Peyer's patch (tissue), 4 donors: ENCODE results near the gene EDRF1. TPM values are rescaled to one million over a fixed set of nuclear protein-coding genes. Genes with fewer than 3 reads are reported as not detected.

Experiments used
- DNase-seq, 3 donors: peaks; one replicate each; pipeline ENCODE4 v3.0.0-alpha.2; 2017 to 2019
- H3K27ac ChIP-seq, 4 donors: fragments of 200-600 bp; sonication (generic); one replicate each; pipeline ENCODE4 v1.5.1; 2016 to 2019
- H3K27me3 ChIP-seq, 2 donors: fragments of 200-600 bp; sonication (generic); one replicate each; pipeline ENCODE4 v1.5.1; 2019
- H3K36me3 ChIP-seq, 3 donors: fragments of 200-600 bp; sonication (generic); one replicate each; pipeline ENCODE4 v1.5.1; 2016 to 2019
- H3K4me1 ChIP-seq, 4 donors: fragments of 200-600 bp; sonication (generic); one replicate each; pipeline ENCODE4 v1.5.1; 2016 to 2019
- H3K4me3 ChIP-seq, 4 donors: fragments of 200-600 bp; sonication (generic); 1 replicate in 3 of 4; 2 replicates in 1 of 4; pipeline ENCODE4 v1.5.1; 2016 to 2019; ENCODE audit warnings: mild to moderate bottlenecking in 1 of 4
- H3K9me3 ChIP-seq, 4 donors: fragments of 200-600 bp; sonication (generic); one replicate each; pipeline ENCODE4 v1.5.1; 2016 to 2019; ENCODE audit warnings: mild to moderate bottlenecking in 1 of 4
- POLR2A ChIP-seq, 2 donors: fragments of 450-650 bp; IDR thresholded peaks; one replicate each; pipeline ENCODE4 v1.5.1; 2017; ENCODE audit warnings: antibody characterized with exemption in 2 of 2, mild to moderate bottlenecking in 2 of 2, moderate library complexity in 2 of 2
- total RNA-seq, 4 donors: library from RNA; depleted of rRNA; stranded (reverse); fragments of >200 nt; gene quantifications; one replicate each; pipeline ENCODE4 v1.1.0, GENCODE V29; 2016
- TF ChIP-seq, protein P1 (sequence below), 6 experiments: fragments of 450-650 bp in 4 of 6; fragments of 200-600 bp in 2 of 6; sonication (generic) in 1 of 6; IDR thresholded peaks; one replicate each; pipeline ENCODE4 v1.5.1; 2017 to 2019; ENCODE audit warnings: antibody characterized with exemption in 6 of 6, mild to moderate bottlenecking in 3 of 6, moderate library complexity in 1 of 6

Gene EDRF1
- total RNA-seq, 4 donors from 2014 or later: 24.3 to 60.2 (median 36.5) TPM

DNA sequence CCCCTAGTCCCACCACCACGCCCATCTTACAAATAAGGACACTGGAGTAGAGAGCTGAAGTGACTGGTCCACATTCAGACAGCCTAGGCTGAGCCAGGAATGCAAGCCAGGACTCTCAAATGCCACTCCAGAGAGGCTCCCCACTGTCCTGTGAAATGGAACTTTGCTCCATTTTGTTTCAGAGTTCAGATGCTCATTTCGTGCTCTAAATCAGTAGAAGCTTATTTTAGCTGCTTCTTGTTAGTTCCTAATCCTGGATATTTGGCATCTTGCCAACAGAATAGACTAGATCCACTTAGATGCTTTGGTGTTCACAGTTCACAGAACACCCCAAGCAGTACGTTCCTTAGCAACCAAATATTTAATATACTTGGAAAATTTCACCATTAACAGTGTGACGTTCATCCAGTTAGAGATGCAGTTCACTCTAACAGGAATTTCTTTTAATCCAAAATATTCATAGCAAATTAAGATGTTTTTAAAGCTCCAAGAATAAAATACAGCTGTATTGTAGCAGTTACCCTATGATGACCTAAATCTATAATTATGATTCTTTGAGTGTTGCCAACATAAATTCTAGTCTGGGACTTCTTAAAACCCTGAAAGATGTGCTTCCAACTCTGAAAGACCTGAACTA, 48.8 kb downstream of the EDRF1 start:
- no peaks in the 10 kb centered on the region for H3K9me3 ChIP-seq

DNA sequence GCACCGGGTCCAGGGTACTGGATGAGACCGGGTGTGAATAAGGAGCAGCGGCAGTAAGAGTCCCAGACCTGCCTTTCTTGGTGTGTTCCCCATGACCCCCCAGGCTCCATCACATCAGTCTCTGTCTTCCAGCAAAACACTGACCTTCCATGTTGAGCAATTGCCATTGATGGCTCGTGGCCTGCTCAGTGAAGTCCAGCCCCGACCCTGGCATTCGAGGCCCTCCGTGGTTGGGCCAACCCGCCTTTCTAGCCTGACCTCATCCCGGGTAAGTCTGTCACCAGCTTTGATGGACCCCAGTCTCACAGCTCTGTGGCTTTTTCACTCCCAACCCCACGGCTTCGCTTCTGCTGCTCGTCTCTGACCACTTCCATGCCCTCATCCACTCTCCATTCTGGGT, 49.7 kb downstream of the EDRF1 start:
- no peaks in the 10 kb centered on the region for H3K27me3 ChIP-seq
- H3K4me1 ChIP-seq: peaks cover 0 to 6% (median 0%) of the 10 kb centered on the region in 4 donors
- H3K36me3 ChIP-seq: peaks cover 0 to 20% (median 0%) of the 10 kb centered on the region in 3 donors
- no peak overlapping the region for H3K4me3 ChIP-seq
- TF ChIP-seq, protein P1, sequence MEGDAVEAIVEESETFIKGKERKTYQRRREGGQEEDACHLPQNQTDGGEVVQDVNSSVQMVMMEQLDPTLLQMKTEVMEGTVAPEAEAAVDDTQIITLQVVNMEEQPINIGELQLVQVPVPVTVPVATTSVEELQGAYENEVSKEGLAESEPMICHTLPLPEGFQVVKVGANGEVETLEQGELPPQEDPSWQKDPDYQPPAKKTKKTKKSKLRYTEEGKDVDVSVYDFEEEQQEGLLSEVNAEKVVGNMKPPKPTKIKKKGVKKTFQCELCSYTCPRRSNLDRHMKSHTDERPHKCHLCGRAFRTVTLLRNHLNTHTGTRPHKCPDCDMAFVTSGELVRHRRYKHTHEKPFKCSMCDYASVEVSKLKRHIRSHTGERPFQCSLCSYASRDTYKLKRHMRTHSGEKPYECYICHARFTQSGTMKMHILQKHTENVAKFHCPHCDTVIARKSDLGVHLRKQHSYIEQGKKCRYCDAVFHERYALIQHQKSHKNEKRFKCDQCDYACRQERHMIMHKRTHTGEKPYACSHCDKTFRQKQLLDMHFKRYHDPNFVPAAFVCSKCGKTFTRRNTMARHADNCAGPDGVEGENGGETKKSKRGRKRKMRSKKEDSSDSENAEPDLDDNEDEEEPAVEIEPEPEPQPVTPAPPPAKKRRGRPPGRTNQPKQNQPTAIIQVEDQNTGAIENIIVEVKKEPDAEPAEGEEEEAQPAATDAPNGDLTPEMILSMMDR (IDR thresholded peaks at IDR 0.05): no peak
- TF ChIP-seq POLR2A (IDR thresholded peaks at IDR 0.05): no peak
- peak overlapping the region in 1 of 4 donors; percentile 39 for H3K27ac ChIP-seq
- no peak for DNase-seq
- H3K9me3 ChIP-seq: no peaks in the 10 kb centered on the region

More for the DNA sequence above, 48.8 kb downstream of the EDRF1 start:
- H3K36me3 ChIP-seq: peaks cover 0 to 28% (median 0%) of the 10 kb centered on the region in 3 donors
- H3K27me3 ChIP-seq: no peaks in the 10 kb centered on the region
- DNase-seq: no peak
- TF ChIP-seq POLR2A (IDR thresholded peaks at IDR 0.05): no peak
- TF ChIP-seq, protein P1 (IDR thresholded peaks at IDR 0.05): no peak
- peaks cover 0 to 6% (median 0%) of the 10 kb centered on the region in 4 donors for H3K4me1 ChIP-seq
- H3K4me3 ChIP-seq: no peak overlapping the region
- peak overlapping the region in 1 of 4 donors; percentile 39 for H3K27ac ChIP-seq

DNA sequence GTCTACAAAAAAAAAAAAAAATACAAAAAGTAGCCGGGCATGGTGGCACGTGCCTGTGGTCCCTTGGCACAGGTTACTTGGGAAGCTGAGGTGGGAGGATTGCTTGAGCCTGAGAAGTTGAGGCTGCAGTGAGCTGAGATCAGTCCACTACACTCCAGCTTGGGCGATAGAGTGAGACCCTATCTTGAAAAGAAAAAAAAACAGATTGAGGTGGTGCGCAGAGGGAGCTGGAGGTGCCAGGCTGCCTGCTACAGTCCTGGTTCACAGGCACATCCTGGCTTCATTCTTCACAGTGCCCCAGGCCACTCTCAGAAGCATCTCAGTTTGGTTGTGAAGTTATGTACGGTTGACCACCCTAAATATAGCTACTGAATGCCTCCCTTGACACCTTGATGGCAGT, 51.3 kb downstream of the EDRF1 start:
- no peak overlapping the region for H3K27ac ChIP-seq
- peaks cover 0 to 6% (median 0%) of the 10 kb centered on the region in 4 donors for H3K4me1 ChIP-seq
- H3K27me3 ChIP-seq: no peaks in the 10 kb centered on the region
- H3K9me3 ChIP-seq: no peaks in the 10 kb centered on the region
- peaks cover 0 to 7% (median 0%) of the 10 kb centered on the region in 3 donors for H3K36me3 ChIP-seq
- H3K4me3 ChIP-seq: no peak overlapping the region
- no peak for DNase-seq
- TF ChIP-seq, protein P1 (IDR thresholded peaks at IDR 0.05): no peak
- no peak for TF ChIP-seq POLR2A (IDR thresholded peaks at IDR 0.05)

DNA sequence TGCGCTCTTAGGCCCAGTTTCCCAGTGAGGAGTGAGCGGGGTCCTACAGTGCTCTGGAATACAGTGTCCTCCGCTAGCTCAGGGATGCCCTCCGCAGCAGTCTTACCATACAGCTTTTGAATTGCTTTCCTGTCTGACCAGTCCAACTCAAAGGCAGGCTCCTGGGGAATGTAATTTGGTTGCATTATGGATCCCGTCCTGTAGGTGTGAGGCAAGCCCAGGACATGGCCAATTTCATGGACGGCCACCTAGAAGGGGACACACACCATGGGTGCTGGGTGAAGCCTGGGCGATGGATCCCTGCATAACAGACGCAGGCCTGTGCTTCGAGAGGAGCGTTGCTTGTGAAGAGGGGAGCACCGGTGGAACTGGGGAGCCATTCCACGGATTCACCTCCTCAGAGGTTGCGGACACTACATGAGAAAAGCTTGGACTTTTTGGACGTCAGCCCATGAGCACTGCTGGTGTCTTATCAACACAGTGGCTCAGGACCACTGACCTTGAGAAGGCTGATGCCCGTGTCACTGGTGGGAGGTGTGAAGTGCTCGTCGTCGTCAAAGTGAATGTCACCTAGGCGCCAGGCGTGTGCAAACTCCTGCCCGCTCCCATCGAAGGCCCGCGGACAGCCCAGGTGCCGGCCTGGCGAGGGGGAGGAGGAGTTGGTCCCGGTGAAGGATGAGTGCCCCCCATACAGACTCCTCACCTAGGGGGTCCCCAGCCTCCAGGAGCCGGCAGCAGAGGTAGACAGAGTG, 52.8 kb downstream of the EDRF1 start:
- no peaks in the 10 kb centered on the region for H3K9me3 ChIP-seq
- H3K36me3 ChIP-seq: no peaks in the 10 kb centered on the region
- H3K27ac ChIP-seq: no peak overlapping the region
- no peak overlapping the region for H3K4me3 ChIP-seq
- TF ChIP-seq, protein P1 (IDR thresholded peaks at IDR 0.05): no peak
- no peak for TF ChIP-seq POLR2A (IDR thresholded peaks at IDR 0.05)
- H3K27me3 ChIP-seq: no peaks in the 10 kb centered on the region
- peaks cover 0 to 6% (median 0%) of the 10 kb centered on the region in 4 donors for H3K4me1 ChIP-seq
- DNase-seq: no peak

DNA sequence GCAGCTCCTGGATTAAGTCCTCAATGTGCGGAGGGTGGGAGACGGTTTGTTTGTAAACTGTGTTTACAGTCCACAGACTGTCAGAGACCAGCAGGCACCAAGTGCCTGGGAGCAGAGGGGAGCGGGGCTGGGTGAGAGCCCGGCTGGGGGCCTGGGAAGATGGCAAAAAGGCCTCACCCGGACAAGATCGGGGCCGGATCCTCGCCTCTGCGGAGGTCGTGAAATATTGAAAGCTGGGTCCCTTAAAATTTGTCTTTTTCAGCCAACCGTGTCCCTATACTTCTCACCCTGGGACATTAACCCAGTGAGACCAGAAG, 53.3 kb downstream of the EDRF1 start:
- Histone ChIP-seq H3K27ac (no peak overlapping the region), H3K36me3 (no peaks in the 10 kb centered on the region), H3K4me1 (peaks cover 0 to 6% (median 0%) of the 10 kb centered on the region in 4 donors), H3K9me3 (no peaks in the 10 kb centered on the region), H3K27me3 (no peaks in the 10 kb centered on the region), H3K4me3 (no peak overlapping the region)
- DNase-seq: no peak
- TF ChIP-seq, protein P1 (IDR thresholded peaks at IDR 0.05): no peak
- TF ChIP-seq POLR2A (IDR thresholded peaks at IDR 0.05): no peak
